Liver (tissue), 9 donors: ENCODE measurements around the gene TTYH2. TPM values are rescaled to one million over a fixed set of nuclear protein-coding genes. Genes with fewer than 3 reads are reported as not detected.

Experiments used
- DNase-seq: peaks from one replicate; pipeline ENCODE4 v3.0.0-alpha.2; 2017; ENCODE audit warnings: low spot score
- H3K27ac ChIP-seq, 2 donors: one replicate each; pipeline ENCODE4 v1.7.0; 2013; ENCODE audit warnings: inconsistent platforms in 2 of 2, low read length in 2 of 2, control low read depth in 1 of 2, low read depth in 1 of 2, mild to moderate bottlenecking in 1 of 2
- H3K27me3 ChIP-seq, 4 donors: one replicate each; pipeline versions ENCODE4 v1.6.1 to v1.7.0; 2013; ENCODE audit warnings: low read length in 3 of 4, inconsistent platforms in 1 of 4, mild to moderate bottlenecking in 1 of 4, moderate library complexity in 1 of 4; ENCODE audit not compliant: control insufficient read depth in 4 of 4, insufficient read depth in 4 of 4
- H3K36me3 ChIP-seq, 4 donors: one replicate each; pipeline versions ENCODE4 v1.6.1 to v1.7.0; 2013; ENCODE audit warnings: low read length in 3 of 4, mild to moderate bottlenecking in 3 of 4, low read depth in 1 of 4, moderate library complexity in 1 of 4; ENCODE audit not compliant: control insufficient read depth in 4 of 4, insufficient read depth in 3 of 4
- H3K4me1 ChIP-seq, 4 donors: one replicate each; pipeline versions ENCODE4 v1.6.1 to v1.7.0; 2013; ENCODE audit warnings: low read length in 3 of 4, mild to moderate bottlenecking in 3 of 4, moderate library complexity in 1 of 4; ENCODE audit not compliant: control insufficient read depth in 4 of 4, insufficient read depth in 4 of 4
- H3K4me3 ChIP-seq, 3 donors: one replicate each; pipeline versions ENCODE4 v1.6.1 to v1.7.0; 2013; ENCODE audit warnings: low read length in 3 of 3, control low read depth in 1 of 3, low read depth in 1 of 3, mild to moderate bottlenecking in 1 of 3
- H3K9ac ChIP-seq, 2 donors: one replicate each; pipeline ENCODE4 v1.7.0; 2013; ENCODE audit warnings: low read length in 2 of 2, mild to moderate bottlenecking in 2 of 2, moderate library complexity in 2 of 2, control low read depth in 1 of 2, low read depth in 1 of 2
- H3K9me3 ChIP-seq, 4 donors: one replicate each; pipeline versions ENCODE4 v1.6.1 to v1.7.0; 2013; ENCODE audit warnings: low read length in 3 of 4; ENCODE audit not compliant: control insufficient read depth in 4 of 4
- ATF3 ChIP-seq: IDR thresholded peaks from 2 replicates; pipeline ENCODE4 v1.6.1; 2016; ENCODE audit warnings: antibody characterized with exemption
- CTCF ChIP-seq: fragments of 150-350 bp; IDR thresholded peaks from 2 replicates; pipeline ENCODE4 v1.5.1; 2017; ENCODE audit warnings: improper control_type of control experiment, low read depth, low read length; ENCODE audit not compliant: missing input control
- EGR1 ChIP-seq, 2 donors: IDR thresholded peaks; 2 replicates each; pipeline ENCODE4 v1.6.1; 2016 to 2018; ENCODE audit warnings: antibody characterized with exemption in 2 of 2, low read depth in 2 of 2
- FOXA1 ChIP-seq: IDR thresholded peaks from 2 replicates; pipeline ENCODE4 v1.6.1; 2016; ENCODE audit warnings: antibody characterized with exemption
- FOXA2 ChIP-seq: IDR thresholded peaks from 2 replicates; pipeline ENCODE4 v1.6.1; 2016; ENCODE audit warnings: antibody characterized with exemption
- GABPA ChIP-seq, 2 donors: IDR thresholded peaks in 1 of 2; conservative IDR thresholded peaks in 1 of 2; 2 replicates each; pipeline ENCODE4 v1.6.1; 2016; ENCODE audit warnings: antibody characterized with exemption in 2 of 2, mild to moderate bottlenecking in 1 of 2, moderate library complexity in 1 of 2
- HNF4G ChIP-seq: IDR thresholded peaks from 2 replicates; pipeline ENCODE4 v1.6.1; 2016; ENCODE audit warnings: antibody characterized with exemption
- NR2F2 ChIP-seq: IDR thresholded peaks from 2 replicates; pipeline ENCODE4 v1.6.1; 2016; ENCODE audit warnings: antibody characterized with exemption
- RAD21 ChIP-seq, 2 donors: IDR thresholded peaks; 2 replicates each; pipeline ENCODE4 v1.6.1; 2016; ENCODE audit warnings: antibody characterized with exemption in 2 of 2, mild to moderate bottlenecking in 2 of 2
- REST ChIP-seq: IDR thresholded peaks from 2 replicates; pipeline ENCODE4 v1.6.1; 2016; ENCODE audit warnings: antibody characterized with exemption, mild to moderate bottlenecking
- RXRA ChIP-seq, 2 donors: IDR thresholded peaks; 2 replicates each; pipeline ENCODE4 v1.6.1; 2017 to 2018; ENCODE audit warnings: antibody characterized with exemption in 2 of 2, mild to moderate bottlenecking in 1 of 2
- SP1 ChIP-seq: IDR thresholded peaks from 2 replicates; pipeline ENCODE4 v1.6.1; 2018; ENCODE audit warnings: antibody characterized with exemption, mild to moderate bottlenecking
- YY1 ChIP-seq: IDR thresholded peaks from 2 replicates; pipeline ENCODE4 v1.6.1; 2016; ENCODE audit warnings: antibody characterized with exemption, mild to moderate bottlenecking
- ZBTB33 ChIP-seq: IDR thresholded peaks from 2 replicates; pipeline ENCODE4 v1.6.1; 2016; ENCODE audit warnings: antibody characterized with exemption
- WGBS: extraction: QIAGEN DNeasy Blood & Tissue Kit; methylation state at CpG from one replicate; pipeline ENCODE4 v1.1.7; 2013; 5-methylcytosine and 5-hydroxymethylcytosine counted together
- polyA plus RNA-seq, 2 donors: library from polyadenylated mRNA; stranded (reverse) in 1 of 2; unstranded in 1 of 2; fragments of 200-250 nt in 1 of 2; fragments of >200 nt in 1 of 2; fragmentation: Nextera tagmentation in 1 of 2; extraction: Ambion mirVana in 1 of 2; gene quantifications; one replicate each; pipeline versions ENCODE4 v1.2.1 to v1.2.3, GENCODE V29; 2013 to 2015
- total RNA-seq, 2 donors: library from RNA; depleted of rRNA; stranded (reverse); fragments of >200 nt; gene quantifications; one replicate each; pipeline ENCODE4 v1.2.3, GENCODE V29; 2014
- donor health status: healthy.
- donor health status: healthy.
- donor health status: healthy.
- donor health status: healthy.
- donor health status: healthy.

Gene TTYH2
- total and polyA plus RNA-seq, 4 donors: 0.40 to 2.4 (median 0.99) TPM

GRCh38 chr17:74219576-74220133 lies 6.3 kb downstream of the TTYH2 start:
- H3K36me3 ChIP-seq: no peaks in the 10 kb centered on the region
- H3K9ac ChIP-seq: no peak overlapping the region
- H3K27ac ChIP-seq: no peak overlapping the region
- DNase-seq: no peak
- H3K9me3 ChIP-seq: no peaks in the 10 kb centered on the region
- H3K4me3 ChIP-seq: no peak overlapping the region
- no peaks in the 10 kb centered on the region for H3K27me3 ChIP-seq
- 81% methylated on average over 3 of the region's 3 CpGs for WGBS
- no peaks in the 10 kb centered on the region for H3K4me1 ChIP-seq
- TF ChIP-seq YY1: no peak
- TF ChIP-seq SP1: no peak
- no peak for TF ChIP-seq ATF3
- no peak for TF ChIP-seq HNF4G

DNA sequence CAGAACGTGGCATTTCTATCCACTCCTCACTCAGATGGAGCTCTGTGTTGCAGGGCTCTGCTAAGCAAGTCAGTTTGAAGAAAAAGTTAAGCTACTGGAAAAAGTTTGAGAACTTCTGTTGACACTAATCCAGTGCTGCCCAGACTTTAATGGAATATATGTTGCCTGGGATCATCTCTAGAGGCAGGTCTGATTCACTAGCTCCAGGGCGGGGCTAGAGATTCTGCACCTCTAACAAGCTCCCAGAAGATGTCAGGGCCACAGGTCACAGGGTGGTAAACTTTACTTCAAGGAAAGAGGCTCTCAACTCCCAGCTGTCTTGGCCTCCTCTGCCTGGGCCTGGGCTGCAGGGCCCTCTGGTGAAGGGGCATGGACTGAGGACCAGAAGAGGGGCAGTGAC lies 6.8 kb downstream of the TTYH2 start:
- Histone ChIP-seq H3K9ac (no peak overlapping the region), H3K36me3 (no peaks in the 10 kb centered on the region), H3K9me3 (no peaks in the 10 kb centered on the region), H3K4me1 (no peaks in the 10 kb centered on the region), H3K4me3 (no peak overlapping the region), H3K27me3 (no peaks in the 10 kb centered on the region), H3K27ac (no peak overlapping the region)
- no peak for TF ChIP-seq EGR1 (IDR thresholded peaks at IDR 0.05; ENCODE audit: low read depth in 2 of 2)
- TF ChIP-seq ATF3: no peak
- TF ChIP-seq NR2F2: no peak
- no peak for TF ChIP-seq RAD21 (IDR thresholded peaks at IDR 0.05)
- TF ChIP-seq REST: no peak
- TF ChIP-seq RXRA (IDR thresholded peaks at IDR 0.05): no peak
- TF ChIP-seq HNF4G: no peak
- TF ChIP-seq CTCF: no peak
- TF ChIP-seq GABPA (IDR thresholded peaks at IDR 0.05 in 1 of 2, conservative IDR thresholded peaks at IDR 0.05 in 1 of 2): no peak
- TF ChIP-seq YY1: no peak
- no peak for TF ChIP-seq FOXA2
- no peak for TF ChIP-seq SP1
- no peak for TF ChIP-seq ZBTB33
- no peak for TF ChIP-seq FOXA1
- 92% methylated on average over 2 of the region's 2 CpGs for WGBS
- no peak for DNase-seq
